ENCODE data around the gene ZNF622. TPM values are rescaled to one million over a fixed set of nuclear protein-coding genes. Genes with fewer than 3 reads are reported as not detected.
A peak's percentile ranks its signal among the peaks of the same experiment; 100 is the strongest.
"Not testable (repeated sequence)": the region's sequence is repeated elsewhere in the genome, so short reads cannot be mapped to it uniquely, and the experiment has no call there.

ZNF622 gene
- total RNA-seq, 2 experiments from 2014 or later: 52.5 to 54.1 TPM

DNA sequence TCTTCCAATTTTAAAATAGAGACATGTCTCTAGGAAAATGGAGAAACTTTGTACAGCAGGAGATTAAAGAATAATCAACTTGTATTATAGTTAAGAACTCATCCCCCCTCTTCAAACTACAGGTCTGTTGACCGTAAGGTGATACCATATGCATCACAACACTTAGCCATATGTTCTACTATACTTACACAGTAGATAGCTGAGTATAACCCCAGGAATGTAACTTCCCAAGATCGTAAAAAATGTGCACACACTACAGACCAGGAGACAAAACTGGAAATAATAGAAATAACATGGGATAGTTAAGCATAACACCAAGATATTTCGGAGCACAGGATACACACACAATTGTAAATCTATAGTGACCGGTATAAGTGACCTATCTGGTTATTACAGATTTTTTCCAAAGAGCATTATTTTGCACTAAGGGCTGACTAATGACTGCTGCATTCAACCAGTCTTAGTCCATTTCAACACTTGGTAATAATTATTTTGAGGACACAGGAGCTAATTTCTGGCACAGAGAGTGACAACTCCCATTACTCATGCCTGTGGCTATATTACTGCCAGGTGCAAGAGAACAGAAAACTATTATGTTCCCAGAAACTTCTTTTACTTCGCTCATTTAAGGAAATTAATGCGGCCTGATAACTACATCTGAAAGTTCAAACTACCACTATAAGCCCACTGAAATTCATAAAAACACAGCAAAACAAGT, 15.4 kb upstream of the ZNF622 start:
- ChIA-PET POLR2A (no interaction called here), CTCF (interaction anchor here (0.9 kb wide), 1 partner anchor 25 kb away, joined by 3 read pairs; no protein-coding TSS in a partner anchor)
- H3K36me3 ChIP-seq (ENCODE audit: insufficient read depth, low read length): peaks cover 5% of the 10 kb centered on the region
- Mint-ChIP-seq H3K27me3 (no peaks in the 10 kb centered on the region), H3K4me1 (ENCODE audit: low read depth) (peaks cover 11% of the 10 kb centered on the region), H3K4me3 (no peak overlapping the region), H3K27ac (peak overlapping the region; percentile 24), H3K9me3 (no peaks in the 10 kb centered on the region), H3K36me3 (ENCODE audit: low read depth) (peaks cover 59% of the 10 kb centered on the region)
- DNase-seq (no peak), ATAC-seq (ENCODE audit: poor library complexity) (no peak)
- intact Hi-C loops (cut with DNase I, micrococcal nuclease): no loop called here
- no peaks in the 10 kb centered on the region for H3K9me3 ChIP-seq (ENCODE audit: control insufficient read depth in 1 of 2, insufficient read depth in 1 of 2, low read length in 2 of 2)
- H3K4me1 ChIP-seq (ENCODE audit: insufficient read depth, low read length): no peaks in the 10 kb centered on the region
- TF ChIP-seq, protein P1, sequence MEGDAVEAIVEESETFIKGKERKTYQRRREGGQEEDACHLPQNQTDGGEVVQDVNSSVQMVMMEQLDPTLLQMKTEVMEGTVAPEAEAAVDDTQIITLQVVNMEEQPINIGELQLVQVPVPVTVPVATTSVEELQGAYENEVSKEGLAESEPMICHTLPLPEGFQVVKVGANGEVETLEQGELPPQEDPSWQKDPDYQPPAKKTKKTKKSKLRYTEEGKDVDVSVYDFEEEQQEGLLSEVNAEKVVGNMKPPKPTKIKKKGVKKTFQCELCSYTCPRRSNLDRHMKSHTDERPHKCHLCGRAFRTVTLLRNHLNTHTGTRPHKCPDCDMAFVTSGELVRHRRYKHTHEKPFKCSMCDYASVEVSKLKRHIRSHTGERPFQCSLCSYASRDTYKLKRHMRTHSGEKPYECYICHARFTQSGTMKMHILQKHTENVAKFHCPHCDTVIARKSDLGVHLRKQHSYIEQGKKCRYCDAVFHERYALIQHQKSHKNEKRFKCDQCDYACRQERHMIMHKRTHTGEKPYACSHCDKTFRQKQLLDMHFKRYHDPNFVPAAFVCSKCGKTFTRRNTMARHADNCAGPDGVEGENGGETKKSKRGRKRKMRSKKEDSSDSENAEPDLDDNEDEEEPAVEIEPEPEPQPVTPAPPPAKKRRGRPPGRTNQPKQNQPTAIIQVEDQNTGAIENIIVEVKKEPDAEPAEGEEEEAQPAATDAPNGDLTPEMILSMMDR (IDR thresholded peaks at IDR 0.05): no peak
- H3K27ac ChIP-seq (ENCODE audit: low read depth in 1 of 2, low read length in 2 of 2): no peak overlapping the region
- no peaks in the 10 kb centered on the region for H3K27me3 ChIP-seq (ENCODE audit: control insufficient read depth in 1 of 2, insufficient read depth in 2 of 2, low read length in 2 of 2)
- H3K4me3 ChIP-seq (ENCODE audit: low read length): no peak overlapping the region

- peaks cover 11% of the 10 kb centered on the region for H3K4me1 Mint-ChIP-seq (ENCODE audit: low read depth)
- H3K27me3 ChIP-seq (ENCODE audit: control insufficient read depth in 1 of 2, insufficient read depth in 2 of 2, low read length in 2 of 2): no peaks in the 10 kb centered on the region
- ChIA-PET POLR2A (no interaction called here), CTCF (interaction anchor here (0.9 kb wide), 1 partner anchor 24 kb away, joined by 3 read pairs; no protein-coding TSS in a partner anchor)
- peaks cover 67% of the 10 kb centered on the region for H3K36me3 Mint-ChIP-seq (ENCODE audit: low read depth)
- no peak overlapping the region for H3K27ac Mint-ChIP-seq
- TF ChIP-seq, protein P1 (IDR thresholded peaks at IDR 0.05): no peak
- H3K9me3 Mint-ChIP-seq: no peaks in the 10 kb centered on the region
- no peaks in the 10 kb centered on the region for H3K4me1 ChIP-seq (ENCODE audit: insufficient read depth, low read length)
- DNase-seq (no peak), ATAC-seq (ENCODE audit: poor library complexity) (no peak)
- no peaks in the 10 kb centered on the region for H3K27me3 Mint-ChIP-seq
- no peak overlapping the region for H3K4me3 Mint-ChIP-seq
- H3K36me3 ChIP-seq (ENCODE audit: insufficient read depth, low read length): peaks cover 6% of the 10 kb centered on the region
- H3K27ac ChIP-seq (ENCODE audit: low read depth in 1 of 2, low read length in 2 of 2): no peak overlapping the region
- intact Hi-C loops (cut with DNase I, micrococcal nuclease): no loop called here
- H3K9me3 ChIP-seq (ENCODE audit: control insufficient read depth in 1 of 2, insufficient read depth in 1 of 2, low read length in 2 of 2): no peaks in the 10 kb centered on the region
- H3K4me3 ChIP-seq (ENCODE audit: low read length): no peak overlapping the region
These were observed 14.5 kb upstream of the ZNF622 start for GRCh38 chr5:16480144-16480543.

GRCh38 chr5:16477541-16477940, 11.9 kb upstream of the ZNF622 start:
- H3K4me3 Mint-ChIP-seq: no peak overlapping the region
- H3K27me3 ChIP-seq (ENCODE audit: control insufficient read depth in 1 of 2, insufficient read depth in 2 of 2, low read length in 2 of 2): no peaks in the 10 kb centered on the region
- no peak overlapping the region for H3K27ac Mint-ChIP-seq
- no peaks in the 10 kb centered on the region for H3K4me1 ChIP-seq (ENCODE audit: insufficient read depth, low read length)
- no peaks in the 10 kb centered on the region for H3K4me1 Mint-ChIP-seq (ENCODE audit: low read depth)
- no peaks in the 10 kb centered on the region for H3K27me3 Mint-ChIP-seq
- no peak overlapping the region for H3K4me3 ChIP-seq (ENCODE audit: low read length)
- peaks cover 74% of the 10 kb centered on the region for H3K36me3 Mint-ChIP-seq (ENCODE audit: low read depth)
- DNase-seq (no peak), ATAC-seq (ENCODE audit: poor library complexity) (no peak)
- H3K9me3 Mint-ChIP-seq: no peaks in the 10 kb centered on the region
- H3K27ac ChIP-seq (ENCODE audit: low read depth in 1 of 2, low read length in 2 of 2): no peak overlapping the region
- CTCF ChIA-PET: no interaction called here
- TF ChIP-seq, protein P1 (IDR thresholded peaks at IDR 0.05): no peak
- H3K36me3 ChIP-seq (ENCODE audit: insufficient read depth, low read length): peaks cover 11% of the 10 kb centered on the region
- POLR2A ChIA-PET: no interaction called here
- intact Hi-C loops (cut with DNase I, micrococcal nuclease): no loop called here
- no peaks in the 10 kb centered on the region for H3K9me3 ChIP-seq (ENCODE audit: control insufficient read depth in 1 of 2, insufficient read depth in 1 of 2, low read length in 2 of 2)

DNA sequence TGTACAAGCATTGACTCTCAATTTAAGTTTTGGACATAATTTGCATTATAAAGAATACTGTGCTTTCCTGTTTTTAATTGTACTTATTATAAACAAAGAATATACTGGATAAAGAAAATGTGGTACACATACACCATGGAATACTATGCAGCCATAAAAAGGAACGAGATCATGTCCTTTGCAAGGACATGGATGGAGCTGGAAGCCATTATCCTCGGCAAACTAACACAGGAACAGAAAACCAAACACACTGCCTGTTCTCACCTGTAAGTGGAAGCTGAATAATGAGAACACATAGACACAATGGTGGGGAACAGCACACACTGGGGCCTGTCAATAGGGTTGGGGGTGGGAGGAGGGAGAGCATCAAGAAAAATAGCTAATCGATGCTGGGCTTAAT, 10.8 kb upstream of the ZNF622 start:
- CTCF ChIA-PET; intact Hi-C loops (cut with DNase I, micrococcal nuclease); ATAC-seq (ENCODE audit: poor library complexity); H3K4me1 ChIP-seq (ENCODE audit: insufficient read depth, low read length); H3K27me3 ChIP-seq (ENCODE audit: control insufficient read depth in 1 of 2, insufficient read depth in 2 of 2, low read length in 2 of 2); H3K9me3 Mint-ChIP-seq; H3K27ac ChIP-seq (ENCODE audit: low read depth in 1 of 2, low read length in 2 of 2); H3K4me1 Mint-ChIP-seq (ENCODE audit: low read depth); POLR2A ChIA-PET; H3K4me3 Mint-ChIP-seq; H3K4me3 ChIP-seq (ENCODE audit: low read length); H3K27me3 Mint-ChIP-seq; DNase-seq; H3K9me3 ChIP-seq (ENCODE audit: control insufficient read depth in 1 of 2, insufficient read depth in 1 of 2, low read length in 2 of 2): not testable (repeated sequence)
- H3K36me3 Mint-ChIP-seq (ENCODE audit: low read depth): peaks cover 69% of the 10 kb centered on the region
- peaks cover 11% of the 10 kb centered on the region for H3K36me3 ChIP-seq (ENCODE audit: insufficient read depth, low read length)
- H3K27ac Mint-ChIP-seq: peak overlapping the region; percentile 8

Measured in CD4-positive, alpha-beta T cell (primary cell).